Common myeloid progenitor, CD34-positive (primary cell): ENCODE results near the gene PLCG1.
A peak's percentile ranks its signal among the peaks of the same experiment; 100 is the strongest.

Experiments used
- CTCF ChIA-PET: fragments of 350-600 bp; sonication (Branson Sonifier 250); formaldehyde crosslinking; loops from one replicate; lab custom pipeline; 2021; ENCODE audit warnings: antibody characterized with exemption; lab: Charles Lee
- POLR2A ChIA-PET: fragments of 350-600 bp; sonication (Branson Sonifier 250); formaldehyde crosslinking; loops from one replicate; lab custom pipeline; 2021; ENCODE audit warnings: antibody characterized with exemption; lab: Charles Lee
- DNase-seq, 3 donors: peaks; one replicate each; pipeline versions ENCODE4 v3.0.0 to v3.0.0-alpha.2; 2013
- H3K27ac ChIP-seq, 2 experiments: 1 replicate in 1 of 2; 2 replicates in 1 of 2; pipeline ENCODE4 v1.7.0; 2013; ENCODE audit warnings: inconsistent platforms in 2 of 2, low read length in 2 of 2, mild to moderate bottlenecking in 2 of 2, low read depth in 1 of 2, moderate library complexity in 1 of 2; ENCODE audit not compliant: severe bottlenecking in 2 of 2, insufficient read depth in 1 of 2, poor library complexity in 1 of 2
- H3K27me3 ChIP-seq, 5 experiments: replicated peaks in 2 of 5; 1 replicate in 3 of 5; 2 replicates in 2 of 5; pipeline versions ENCODE4 v1.6.1 to v1.7.0; 2013; ENCODE audit warnings: low read length in 4 of 5, mild to moderate bottlenecking in 2 of 5, moderate library complexity in 2 of 5, inconsistent platforms in 1 of 5; ENCODE audit not compliant: insufficient read depth in 5 of 5, control insufficient read depth in 4 of 5
- H3K36me3 ChIP-seq, 4 experiments: 1 replicate in 2 of 4; 2 replicates in 2 of 4; pipeline versions ENCODE4 v1.6.1 to v1.7.0; 2013; ENCODE audit warnings: low read length in 3 of 4, control low read depth in 1 of 4, mild to moderate bottlenecking in 1 of 4; ENCODE audit not compliant: control insufficient read depth in 4 of 4, insufficient read depth in 4 of 4
- H3K4me1 ChIP-seq, 4 experiments: 1 replicate in 3 of 4; 2 replicates in 1 of 4; pipeline versions ENCODE4 v1.6.1 to v1.7.1; 2013; ENCODE audit warnings: low read length in 3 of 4, mild to moderate bottlenecking in 3 of 4, control low read depth in 1 of 4, inconsistent platforms in 1 of 4, moderate library complexity in 1 of 4; ENCODE audit not compliant: control insufficient read depth in 4 of 4, insufficient read depth in 4 of 4; ENCODE audit errors: control extremely low read depth in 1 of 4
- H3K4me3 ChIP-seq, 7 experiments: 1 replicate in 4 of 7; 2 replicates in 3 of 7; pipeline versions ENCODE4 v1.5.1 to v1.7.0; 2013; ENCODE audit warnings: mild to moderate bottlenecking in 7 of 7, low read length in 6 of 7, moderate library complexity in 6 of 7, inconsistent platforms in 2 of 7, low read depth in 2 of 7, control low read depth in 1 of 7; ENCODE audit not compliant: insufficient read depth in 4 of 7, control insufficient read depth in 1 of 7; ENCODE audit errors: extremely low read depth in 1 of 7
- H3K9me3 ChIP-seq, 5 experiments: 1 replicate in 4 of 5; 2 replicates in 1 of 5; pipeline versions ENCODE4 v1.6.1 to v1.7.1; 2013; ENCODE audit warnings: low read length in 4 of 5, mild to moderate bottlenecking in 2 of 5, inconsistent platforms in 1 of 5, low read depth in 1 of 5, moderate library complexity in 1 of 5; ENCODE audit not compliant: control insufficient read depth in 4 of 5, insufficient read depth in 2 of 5; ENCODE audit errors: control extremely low read depth in 1 of 5
- WGBS: methylation state at CpG from one replicate; pipeline ENCODE4 v1.1.5; 2013; ENCODE audit not compliant: insufficient coverage; 5-methylcytosine and 5-hydroxymethylcytosine counted together

The PLCG1 gene

DNA sequence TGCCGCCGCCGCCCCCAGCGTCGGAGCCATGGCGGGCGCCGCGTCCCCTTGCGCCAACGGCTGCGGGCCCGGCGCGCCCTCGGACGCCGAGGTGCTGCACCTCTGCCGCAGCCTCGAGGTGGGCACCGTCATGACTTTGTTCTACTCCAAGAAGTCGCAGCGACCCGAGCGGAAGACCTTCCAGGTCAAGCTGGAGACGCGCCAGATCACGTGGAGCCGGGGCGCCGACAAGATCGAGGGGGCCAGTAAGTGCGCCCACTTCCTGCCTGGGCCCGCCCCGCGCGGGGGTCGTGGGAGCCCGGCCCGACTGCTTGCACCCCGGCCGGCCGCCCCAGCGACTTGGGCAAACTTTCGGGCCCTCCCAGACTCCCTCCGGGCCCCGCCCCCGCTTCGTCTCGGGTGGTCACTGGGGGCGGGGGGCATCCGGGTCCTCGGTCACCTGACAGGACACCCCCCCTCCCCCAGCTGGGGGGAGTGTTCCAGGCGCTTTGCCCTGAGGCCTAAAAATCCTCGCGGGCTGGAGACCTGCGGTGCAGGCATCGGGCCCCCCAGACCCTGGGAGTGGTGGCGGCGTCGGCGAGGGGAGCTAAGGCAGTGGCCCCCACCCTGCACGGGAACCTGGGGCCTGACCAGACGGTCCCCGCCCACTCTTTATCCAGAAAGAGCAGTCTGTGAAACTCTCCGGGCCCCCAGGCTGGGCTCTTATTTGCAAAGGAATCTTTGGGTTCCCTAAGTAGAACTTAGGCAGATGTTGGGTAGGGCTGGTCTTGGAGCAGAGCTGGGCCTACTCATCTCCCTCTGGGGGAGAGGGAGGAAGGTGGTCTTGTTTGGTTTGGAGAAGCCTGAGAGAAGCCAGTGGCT, 501 bp downstream of the PLCG1 start:
- ChIA-PET CTCF (interaction anchor here (1.2 to 4.5 kb wide), 6 partner anchors 8 to 202 kb away, joined by 3 to 41 read pairs (median 5); no protein-coding TSS in a partner anchor), POLR2A (no interaction called here)
- H3K4me1 ChIP-seq, result peaks cover 9 to 36% (median 33%) of the 10 kb centered on the region in 4 experiments
- WGBS, result 1% methylated on average over 58 of the region's 66 CpGs
- peak overlapping the region in 1 of 2 experiments; percentile 29 for H3K27ac ChIP-seq
- H3K4me3 ChIP-seq, result peak overlapping the region; percentile 50 to 85 (median 75)
- DNase-seq, result peak in 2 of 3 donors; percentile 57 to 65
- peaks cover 0 to 38% (median 11%) of the 10 kb centered on the region in 5 experiments for H3K27me3 ChIP-seq
- no peaks in the 10 kb centered on the region for H3K36me3 ChIP-seq
- H3K9me3 ChIP-seq, result no peaks in the 10 kb centered on the region

DNA sequence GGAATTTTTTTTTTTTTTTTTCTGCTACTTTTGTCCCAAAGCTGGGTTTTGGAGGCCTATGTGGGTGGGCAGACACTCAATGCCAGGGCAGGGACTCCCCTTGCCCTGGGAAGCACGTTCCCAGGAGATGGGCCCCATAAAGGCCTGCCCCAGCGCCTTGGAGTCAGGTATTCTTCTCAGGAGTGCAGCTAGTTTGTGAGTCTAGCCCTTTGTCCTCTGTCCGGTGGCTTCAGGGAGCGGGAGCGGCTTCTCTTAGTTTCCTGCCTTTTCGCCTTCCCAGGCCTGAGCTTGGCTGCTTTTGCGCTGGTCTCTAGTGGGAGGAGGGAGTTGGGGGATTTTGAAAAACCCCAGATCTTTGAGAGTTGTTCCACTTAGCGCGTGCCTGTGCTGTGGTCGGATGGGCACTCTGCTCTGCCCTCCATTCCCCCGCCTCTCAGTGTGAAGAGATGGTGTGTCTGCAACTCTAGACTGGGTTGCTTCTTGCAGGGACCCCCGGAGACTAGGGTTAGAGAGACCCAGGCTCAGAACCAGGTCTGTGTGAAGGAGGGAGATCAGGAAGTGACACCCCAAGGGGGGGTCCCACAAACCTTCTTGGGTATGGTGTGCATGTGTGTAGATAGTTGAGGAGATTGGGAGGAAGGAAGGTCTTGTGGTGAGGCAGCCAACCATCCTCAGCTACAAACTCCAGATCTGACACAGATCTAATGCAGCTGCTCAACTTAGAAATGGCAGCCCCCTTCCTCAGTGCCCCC, 1.3 kb downstream of the PLCG1 start:
- WGBS, result 69% methylated on average over 4 of the region's 12 CpGs
- no peaks in the 10 kb centered on the region for H3K9me3 ChIP-seq
- H3K27me3 ChIP-seq, result peaks cover 0 to 38% (median 15%) of the 10 kb centered on the region in 5 experiments
- peak in 2 of 3 donors; percentile 56 to 69 for DNase-seq
- H3K4me3 ChIP-seq, result peak overlapping the region in 5 of 7 experiments; percentile 2 to 85 (median 75)
- CTCF ChIA-PET, result interaction anchor here (1.1 to 1.6 kb wide), 6 partner anchors 11 to 201 kb away, joined by 3 to 8 read pairs (median 3); no protein-coding TSS in a partner anchor
- peak overlapping the region in 1 of 2 experiments; percentile 29 for H3K27ac ChIP-seq
- POLR2A ChIA-PET, result no interaction called here
- peaks cover 9 to 42% (median 39%) of the 10 kb centered on the region in 4 experiments for H3K4me1 ChIP-seq
- H3K36me3 ChIP-seq, result no peaks in the 10 kb centered on the region

DNA sequence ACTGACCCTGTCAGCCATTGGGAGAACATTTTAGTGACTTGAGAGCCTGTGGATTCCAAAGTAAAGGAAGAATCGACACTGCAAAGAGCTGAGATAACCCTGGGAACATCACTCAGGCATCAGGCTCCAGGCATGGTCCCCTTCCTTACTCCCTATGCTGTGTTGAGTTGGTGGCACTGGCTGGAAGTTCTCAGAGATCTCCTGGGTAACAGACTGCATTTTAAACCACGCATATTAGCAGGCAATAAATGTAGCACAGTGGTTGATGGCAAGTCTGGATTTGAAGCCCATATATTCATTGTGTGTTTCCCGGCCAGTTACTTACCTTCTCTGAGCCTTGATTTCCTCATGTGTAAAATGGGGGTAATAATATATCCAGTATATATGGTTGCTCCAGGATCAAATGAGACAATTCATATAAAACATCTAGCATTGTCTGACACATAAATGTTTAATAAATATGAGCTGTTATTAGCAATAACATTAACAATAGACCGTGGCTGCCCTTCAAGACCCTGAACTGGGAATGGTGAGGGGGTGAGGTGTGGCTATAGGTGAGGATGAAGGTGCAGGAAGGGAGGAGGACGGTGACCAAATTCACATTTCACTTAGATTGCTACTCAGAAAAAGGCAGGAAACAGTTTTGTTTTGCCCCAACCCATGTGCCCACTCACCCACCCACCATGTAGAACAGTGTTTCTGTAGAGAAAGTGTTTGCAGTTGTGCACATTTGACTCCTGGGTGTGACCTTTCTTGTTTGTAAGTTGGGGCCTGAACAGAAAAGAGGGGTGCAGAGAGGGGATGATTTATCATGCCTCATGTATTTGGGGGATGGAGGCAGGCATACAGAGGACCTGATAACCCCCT, 2.1 kb downstream of the PLCG1 start:
- no peak for DNase-seq
- Histone ChIP-seq H3K36me3 (peaks cover 0 to 2% (median 0%) of the 10 kb centered on the region in 4 experiments), H3K27me3 (peaks cover 0 to 38% (median 18%) of the 10 kb centered on the region in 5 experiments), H3K4me1 (peaks cover 9 to 42% (median 39%) of the 10 kb centered on the region in 4 experiments), H3K4me3 (peak overlapping the region in 2 of 7 experiments; percentile 2 to 12), H3K27ac (no peak overlapping the region), H3K9me3 (no peaks in the 10 kb centered on the region)
- CTCF ChIA-PET, result interaction anchor here (1.1 to 1.8 kb wide), 4 partner anchors 10 to 94 kb away, joined by 3 to 8 read pairs (median 6); no protein-coding TSS in a partner anchor
- WGBS, result 100% methylated on average over 1 of the region's 5 CpGs
- POLR2A ChIA-PET, result no interaction called here

- DNase-seq, result no peak
- no peak overlapping the region for H3K27ac ChIP-seq
- no peak overlapping the region for H3K4me3 ChIP-seq
- ChIA-PET CTCF (interaction anchor here (1.5 to 1.8 kb wide), 3 partner anchors 12 to 28 kb away, joined by 3 to 7 read pairs (median 4); no protein-coding TSS in a partner anchor), POLR2A (no interaction called here)
- H3K9me3 ChIP-seq, result peaks cover 0 to 2% (median 0%) of the 10 kb centered on the region in 5 experiments
- H3K27me3 ChIP-seq, result peaks cover 0 to 42% (median 24%) of the 10 kb centered on the region in 5 experiments
- peaks cover 9 to 42% (median 39%) of the 10 kb centered on the region in 4 experiments for H3K4me1 ChIP-seq
- 100% methylated on average over 10 of the region's 10 CpGs for WGBS
- peaks cover 0 to 2% (median 0%) of the 10 kb centered on the region in 4 experiments for H3K36me3 ChIP-seq
Measured at GRCh38 chr20:41140226-41141133, 3.1 kb downstream of the PLCG1 start.

GRCh38 chr20:41141153-41141815, 3.9 kb downstream of the PLCG1 start:
- Histone ChIP-seq H3K27ac (no peak overlapping the region), H3K36me3 (peaks cover 0 to 2% (median 0%) of the 10 kb centered on the region in 4 experiments), H3K27me3 (peaks cover 0 to 43% (median 30%) of the 10 kb centered on the region in 5 experiments), H3K4me3 (no peak overlapping the region), H3K9me3 (peaks cover 0 to 2% (median 0%) of the 10 kb centered on the region in 5 experiments), H3K4me1 (peaks cover 9 to 40% (median 37%) of the 10 kb centered on the region in 4 experiments)
- ChIA-PET CTCF (interaction anchor here (0.8 to 1.8 kb wide), 7 partner anchors 11 to 91 kb away, joined by 3 to 7 read pairs (median 3); no protein-coding TSS in a partner anchor), POLR2A (no interaction called here)
- no peak for DNase-seq
- 82% methylated on average over 8 of the region's 8 CpGs for WGBS
